ENCODE data around the gene SLC7A11.

- TF ChIP-seq POLR2A (IDR thresholded peaks at IDR 0.05): no peak
- no peak for TF ChIP-seq CTCF (IDR thresholded peaks at IDR 0.05)
- TF ChIP-seq POLR2AphosphoS5 (IDR thresholded peaks at IDR 0.05): no peak
Observed at GRCh38 chr4:138138774-138139173, 103.4 kb downstream of the SLC7A11 start.
